Smooth muscle cell (in vitro differentiated cells): ENCODE data around the gene NMNAT2. TPM values are rescaled to one million over a fixed set of nuclear protein-coding genes. Genes with fewer than 3 reads are reported as not detected.

Experiments
- DNase-seq: peaks from one replicate; lab custom pipeline; 2025; ENCODE audit not compliant: unreplicated experiment; lab: John Stamatoyannopoulos, UW
- H2AFZ ChIP-seq: fragments of 200-600 bp; sonication (generic); 2 replicates; pipeline ENCODE4 v1.6.0; 2016; ENCODE audit warnings: antibody characterized with exemption, low read depth, mild to moderate bottlenecking
- H3F3A ChIP-seq: fragments of 200-600 bp; sonication (generic); 2 replicates; pipeline ENCODE4 v1.6.0; 2017; ENCODE audit warnings: antibody characterized with exemption, low read depth
- H3K27ac ChIP-seq: fragments of 200-600 bp; sonication (generic); 2 replicates; pipeline ENCODE4 v1.5.1; 2016; ENCODE audit warnings: low read depth, mild to moderate bottlenecking
- H3K27me3 ChIP-seq: fragments of 200-600 bp; sonication (generic); 2 replicates; pipeline ENCODE4 v1.6.1; 2016; ENCODE audit warnings: low read depth, mild to moderate bottlenecking
- H3K36me3 ChIP-seq: fragments of 200-600 bp; sonication (generic); 2 replicates; pipeline ENCODE4 v1.5.1; 2016; ENCODE audit warnings: low read depth
- H3K4me1 ChIP-seq: fragments of 200-600 bp; sonication (generic); 2 replicates; pipeline ENCODE4 v1.5.1; 2016; ENCODE audit warnings: low read depth
- H3K4me2 ChIP-seq: fragments of 200-600 bp; sonication (generic); 2 replicates; pipeline ENCODE4 v1.6.0; 2016; ENCODE audit warnings: mild to moderate bottlenecking
- H3K4me3 ChIP-seq: fragments of 200-600 bp; sonication (generic); 2 replicates; pipeline ENCODE4 v1.5.1; 2016; ENCODE audit warnings: mild to moderate bottlenecking
- H3K79me2 ChIP-seq: fragments of 200-600 bp; sonication (generic); 2 replicates; pipeline ENCODE4 v1.6.0; 2016; ENCODE audit warnings: low read depth, mild to moderate bottlenecking
- H3K9ac ChIP-seq: fragments of 200-600 bp; sonication (generic); 2 replicates; pipeline ENCODE4 v1.6.0; 2016; ENCODE audit warnings: low read depth
- H3K9me3 ChIP-seq: fragments of 200-600 bp; sonication (generic); replicated peaks from 2 replicates; pipeline ENCODE4 v1.5.1; 2016; ENCODE audit warnings: low read depth
- H4K20me1 ChIP-seq: fragments of 200-600 bp; sonication (generic); 2 replicates; pipeline ENCODE4 v1.6.0; 2016; ENCODE audit warnings: low read depth
- CTCF ChIP-seq: fragments of 200-600 bp; sonication (generic); IDR thresholded peaks from 2 replicates; pipeline ENCODE4 v1.5.1; 2017; ENCODE audit warnings: borderline replicate concordance, mild to moderate bottlenecking, antibody characterized with exemption; ENCODE audit not compliant: insufficient read depth, poor library complexity, severe bottlenecking
- WGBS: methylation state at CpG from one replicate; pipeline ENCODE4 v1.1.7; 2016; ENCODE audit warnings: low lambda C conversion rate; 5-methylcytosine and 5-hydroxymethylcytosine counted together
- polyA plus RNA-seq: library from polyadenylated mRNA; unstranded; fragments of >200 nt; fragmentation: Nextera tagmentation; extraction: Ambion mirVana; gene quantifications from 2 replicates; pipeline ENCODE4 v1.2.1, GENCODE V29; 2016
- total RNA-seq: library from RNA; depleted of rRNA; stranded (reverse); fragments of >200 nt; gene quantifications from 2 replicates; pipeline ENCODE4 v1.2.3, GENCODE V29; 2014

The NMNAT2 gene
- total and polyA plus RNA-seq, 2 experiments from 2014 or later, result 0.22 to 0.43 TPM

GRCh38 chr1:183289051-183289496 is 129.1 kb downstream of the NMNAT2 start:
- no peak overlapping the region for H3K27ac ChIP-seq
- no peak overlapping the region for H2AFZ ChIP-seq
- no peak for DNase-seq
- H3K4me2 ChIP-seq, result no peak overlapping the region
- no peaks in the 10 kb centered on the region for H3K27me3 ChIP-seq
- no peaks in the 10 kb centered on the region for H4K20me1 ChIP-seq
- no peak overlapping the region for H3K9ac ChIP-seq
- TF ChIP-seq CTCF, result no peak
- H3K9me3 ChIP-seq, result no peaks in the 10 kb centered on the region
- no peaks in the 10 kb centered on the region for H3K36me3 ChIP-seq
- H3K4me1 ChIP-seq, result peaks cover 6% of the 10 kb centered on the region
- 97% methylated on average over 9 of the region's 9 CpGs for WGBS
- H3K79me2 ChIP-seq, result no peaks in the 10 kb centered on the region
- H3F3A ChIP-seq, result no peaks in the 10 kb centered on the region
- H3K4me3 ChIP-seq, result no peak overlapping the region

GRCh38 chr1:183288583-183288982 is 129.6 kb downstream of the NMNAT2 start:
- Histone ChIP-seq H3K9ac (no peak overlapping the region), H3K4me1 (peaks cover 6% of the 10 kb centered on the region), H4K20me1 (no peaks in the 10 kb centered on the region), H3K27ac (no peak overlapping the region), H3K4me2 (no peak overlapping the region), H3K79me2 (no peaks in the 10 kb centered on the region), H3K36me3 (no peaks in the 10 kb centered on the region), H3K27me3 (no peaks in the 10 kb centered on the region), H3K4me3 (no peak overlapping the region), H3F3A (no peaks in the 10 kb centered on the region), H3K9me3 (no peaks in the 10 kb centered on the region), H2AFZ (no peak overlapping the region)
- TF ChIP-seq CTCF, result no peak
- 96% methylated on average over 2 of the region's 2 CpGs for WGBS
- DNase-seq, result no peak

GRCh38 chr1:183287191-183287675 is 130.9 kb downstream of the NMNAT2 start:
- Histone ChIP-seq H3K9ac (no peak overlapping the region), H2AFZ (no peak overlapping the region)

More at GRCh38 chr1:183287191-183287675, 130.9 kb downstream of the NMNAT2 start:
- H3K27ac ChIP-seq, result no peak overlapping the region
- H3K9me3 ChIP-seq, result no peaks in the 10 kb centered on the region
- 62% methylated on average over 5 of the region's 5 CpGs for WGBS
- H4K20me1 ChIP-seq, result no peaks in the 10 kb centered on the region
- H3K4me3 ChIP-seq, result no peak overlapping the region
- no peak for DNase-seq
- H3K4me1 ChIP-seq, result peaks cover 5% of the 10 kb centered on the region
- no peaks in the 10 kb centered on the region for H3K79me2 ChIP-seq
- no peaks in the 10 kb centered on the region for H3F3A ChIP-seq
- no peaks in the 10 kb centered on the region for H3K27me3 ChIP-seq
- H3K4me2 ChIP-seq, result no peak overlapping the region
- TF ChIP-seq CTCF, result no peak
- no peaks in the 10 kb centered on the region for H3K36me3 ChIP-seq
